GM19455 (cell line): Measurements from ENCODE around the gene CBLN2.
A peak's percentile ranks its signal among the peaks of the same experiment; 100 is the strongest.

ENCODE experiments used
- ATAC-seq: cut with Tn5 transposase; IDR thresholded peaks from one replicate; pipeline ENCODE4 v1.9.1; 2021; ENCODE audit not compliant: unreplicated experiment

The CBLN2 gene

GRCh38 chr18:72544092-72544886 is at the start of gene CBLN2:
TSS of gene CBLN2 (minus strand) at chr18:72544342. CDS start at chr18:72542160, 2,182 bp downstream.
- ATAC-seq: peak; percentile 82

GRCh38 chr18:72588360-72588759 is 44.2 kb upstream of the CBLN2 start:
- ATAC-seq: no peak

DNA sequence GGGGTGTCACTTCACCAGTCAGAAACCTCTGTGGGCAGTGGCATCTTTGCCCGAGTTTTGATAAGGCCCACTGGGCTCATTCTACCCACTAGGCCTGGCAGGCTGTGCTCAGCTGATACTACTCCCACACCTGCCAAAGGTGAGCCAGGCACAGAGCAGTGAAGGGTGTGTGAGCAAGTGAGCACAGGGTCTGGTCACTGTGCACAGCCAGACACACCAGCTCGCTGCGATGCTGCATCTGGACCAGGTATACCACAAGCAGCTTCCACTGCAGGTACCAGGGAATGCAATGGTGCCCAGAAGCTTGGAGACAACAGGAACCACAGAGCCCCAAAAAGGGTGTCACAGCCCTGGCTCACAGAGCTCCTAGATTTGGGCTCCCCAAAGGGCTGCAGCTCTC is 40.6 kb upstream of the CBLN2 start:
- no peak for ATAC-seq

DNA sequence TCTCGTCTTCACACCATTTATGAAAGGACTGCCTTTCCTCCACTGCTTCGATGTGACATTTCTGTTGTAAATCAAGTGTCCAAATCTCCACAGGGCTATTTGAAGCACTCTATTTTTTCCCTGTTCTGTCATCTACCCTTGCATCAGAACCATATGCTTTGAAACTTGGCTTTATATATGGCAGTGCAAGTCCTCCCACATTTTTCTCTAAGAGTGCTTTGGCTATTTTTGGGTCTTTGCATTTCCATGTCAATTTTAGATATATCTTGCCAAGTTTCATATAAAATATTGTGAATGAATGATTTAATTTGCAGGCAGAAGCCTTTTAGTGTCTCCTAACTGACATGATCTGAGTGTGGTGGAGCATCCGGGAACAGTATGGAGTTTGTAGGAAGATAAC is 37.8 kb upstream of the CBLN2 start:
- ATAC-seq: no peak

DNA sequence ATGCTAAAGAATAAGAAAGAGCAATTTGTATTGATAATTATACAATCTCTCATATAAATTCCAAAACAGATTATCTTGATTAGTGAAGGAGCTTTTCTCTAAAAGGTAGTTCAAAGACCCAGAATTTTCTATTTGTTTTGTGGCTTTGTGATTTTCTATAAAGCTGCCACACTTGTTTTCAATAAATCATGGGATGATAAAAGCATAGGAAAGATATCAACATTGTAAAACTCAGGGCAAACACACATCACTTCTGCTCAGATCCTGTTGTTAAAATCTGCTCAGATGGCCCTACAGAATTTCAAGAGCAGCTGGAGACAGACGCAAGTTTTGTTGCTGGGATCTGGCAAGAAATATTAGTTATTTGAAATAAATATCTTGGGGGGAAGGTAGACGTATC is 28.8 kb upstream of the CBLN2 start:
- no peak for ATAC-seq

DNA sequence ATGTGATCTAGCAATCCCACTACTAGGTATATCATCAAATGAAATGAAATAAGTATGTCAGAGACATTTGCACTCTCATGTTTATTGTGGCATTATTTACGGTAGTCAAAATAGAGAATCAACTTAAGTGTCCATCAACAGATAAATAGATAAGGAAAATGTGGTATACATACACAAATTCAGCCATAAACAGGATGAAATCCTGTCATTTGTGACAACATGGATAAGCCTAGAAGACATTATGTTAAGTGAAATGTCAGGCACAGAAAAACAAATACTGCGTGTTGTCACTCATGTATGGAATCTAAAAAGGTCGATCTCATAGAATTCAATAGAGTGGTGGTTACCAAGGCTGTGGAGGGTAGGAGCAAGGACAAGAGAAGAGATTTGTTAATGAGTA is 22.1 kb upstream of the CBLN2 start:
- no peak for ATAC-seq

DNA sequence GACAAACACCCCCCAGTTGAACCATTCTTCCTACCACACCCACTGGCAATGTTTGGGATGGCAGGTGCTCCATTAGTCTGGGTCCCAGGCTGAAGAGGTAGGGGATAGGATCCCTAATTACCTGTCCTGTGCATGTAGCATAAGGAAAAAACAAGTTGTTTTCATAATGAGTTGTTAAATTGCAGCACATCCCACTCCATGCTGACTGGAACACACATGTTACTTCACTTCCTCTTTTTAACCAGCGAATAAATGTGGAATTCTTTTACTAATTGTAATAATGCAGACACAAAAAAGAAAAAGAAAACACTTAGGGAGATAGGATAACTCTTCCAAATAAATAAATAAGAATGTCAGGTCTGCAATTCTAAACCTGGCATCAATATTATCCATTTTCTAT is 11.8 kb upstream of the CBLN2 start:
- no peak for ATAC-seq

GRCh38 chr18:72555101-72555500 is 11.0 kb upstream of the CBLN2 start:
- ATAC-seq: no peak

DNA sequence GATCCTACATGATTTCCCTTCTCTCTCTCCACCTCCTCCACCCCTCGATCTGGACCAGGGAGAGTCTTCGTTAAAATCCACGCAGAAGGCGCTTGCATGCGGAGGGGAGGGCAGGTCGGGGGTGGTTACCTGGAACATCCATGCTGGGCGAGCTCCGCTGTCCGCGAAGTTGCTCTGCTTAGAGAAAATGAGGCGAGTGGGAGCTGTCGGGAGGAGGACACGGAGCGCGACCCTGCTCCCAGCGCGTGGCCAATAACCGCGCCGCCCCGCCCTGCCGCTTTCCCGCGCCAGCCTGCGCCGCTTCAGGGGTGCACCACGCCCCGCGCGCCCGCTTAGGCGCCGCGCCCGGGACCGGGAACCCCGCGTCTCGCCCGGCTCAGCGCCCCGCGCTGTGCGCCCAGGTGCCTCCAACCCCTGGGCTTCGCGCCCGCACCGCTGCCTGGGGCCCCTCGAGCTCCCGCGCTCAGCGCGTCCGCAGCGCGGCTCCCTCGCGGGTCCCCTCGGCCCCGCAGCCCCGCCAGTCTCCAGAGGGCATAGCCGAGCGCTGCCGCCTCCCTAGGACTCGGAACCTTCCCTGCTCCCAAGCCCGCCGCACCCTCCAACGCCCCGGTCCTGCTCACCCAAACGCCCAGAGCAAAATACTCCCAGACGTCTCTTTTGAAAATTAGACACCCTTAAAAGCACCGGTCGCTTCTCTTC is 636 bp downstream of the CBLN2 start:
- no peak for ATAC-seq

DNA sequence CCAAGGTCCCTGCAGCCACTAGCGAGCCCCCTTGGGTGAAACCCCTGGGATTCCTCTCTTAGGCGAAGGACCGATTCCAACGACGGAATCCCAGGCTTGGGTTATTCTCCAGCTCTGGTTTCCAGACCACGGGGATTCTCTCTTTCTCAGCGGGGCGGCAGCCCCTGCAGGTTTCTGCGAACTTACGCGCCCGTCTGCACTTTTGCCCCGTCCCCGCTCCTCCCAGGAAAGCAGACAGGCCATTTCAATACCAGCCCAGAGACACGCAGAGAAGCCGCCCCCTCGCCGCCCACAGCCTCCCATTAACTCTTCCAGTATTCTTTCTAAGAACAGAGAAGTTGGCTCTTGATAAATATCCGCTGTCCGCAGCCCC is 1.2 kb downstream of the CBLN2 start:
- no peak for ATAC-seq

DNA sequence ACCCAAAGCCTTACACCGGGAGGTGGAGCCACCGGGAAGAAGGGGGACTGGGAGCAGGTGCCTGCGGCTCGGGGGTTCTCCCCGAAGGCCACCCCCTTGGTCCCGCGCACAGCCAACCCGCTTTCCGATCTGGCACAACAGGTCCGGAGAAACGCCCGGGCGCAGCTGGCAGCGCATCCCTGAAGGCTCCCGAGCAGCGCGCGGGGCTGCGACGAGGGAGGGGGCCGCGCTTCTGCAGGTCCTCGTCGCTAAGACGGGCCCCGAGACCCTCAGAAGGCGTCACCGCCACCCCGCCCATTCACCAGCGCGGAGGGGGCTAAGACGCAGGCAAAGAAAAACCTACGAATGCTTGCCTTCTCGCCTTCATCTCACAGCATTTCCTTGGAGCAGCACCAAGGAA is 1.8 kb downstream of the CBLN2 start:
- ATAC-seq: no peak

DNA sequence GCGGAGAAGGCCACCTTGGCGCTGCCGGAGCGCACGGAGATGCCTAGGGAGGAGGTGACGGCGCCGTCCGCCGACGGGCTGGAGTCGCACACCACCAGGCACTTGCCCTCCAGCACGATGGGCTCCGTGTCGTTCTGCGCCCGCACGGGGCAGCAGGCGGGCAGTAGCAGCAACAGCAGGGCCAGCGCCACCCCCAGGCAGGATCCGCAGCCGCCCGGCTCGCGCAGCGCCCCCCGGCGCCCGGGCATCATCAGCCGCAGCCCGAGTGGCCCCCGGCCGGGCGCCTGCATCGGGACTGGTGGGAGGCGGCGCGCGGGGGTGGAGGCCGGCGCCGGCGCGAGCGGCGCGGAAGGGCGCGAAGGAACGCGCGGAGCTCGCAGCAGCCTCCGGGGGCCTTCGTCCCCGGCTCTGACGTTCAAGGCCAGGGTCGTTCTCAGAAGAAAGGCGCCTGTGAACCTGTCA is 2.2 kb downstream of the CBLN2 start:
- ATAC-seq: no peak

GRCh38 chr18:72539901-72540300 is 4.2 kb downstream of the CBLN2 start:
- ATAC-seq: no peak

DNA sequence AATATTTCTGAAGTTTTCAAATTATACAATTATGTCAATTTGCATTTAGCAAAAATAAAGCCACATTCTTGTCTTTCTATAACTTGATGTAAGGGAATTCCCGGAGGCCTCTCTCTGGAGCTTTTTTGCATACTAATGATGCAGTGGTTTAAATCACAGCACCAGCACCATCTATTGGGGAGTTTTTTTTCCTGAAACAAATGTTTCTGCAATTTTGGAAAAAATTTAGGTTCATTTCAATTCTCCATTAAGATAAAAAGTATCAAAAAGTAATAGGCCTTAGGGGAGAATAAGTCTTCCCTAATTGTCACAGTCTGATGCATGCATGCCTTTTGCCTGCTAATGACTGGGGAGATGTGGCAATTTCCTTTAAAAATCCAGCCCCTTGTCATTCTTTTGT is 13.5 kb downstream of the CBLN2 start:
- no peak for ATAC-seq

DNA sequence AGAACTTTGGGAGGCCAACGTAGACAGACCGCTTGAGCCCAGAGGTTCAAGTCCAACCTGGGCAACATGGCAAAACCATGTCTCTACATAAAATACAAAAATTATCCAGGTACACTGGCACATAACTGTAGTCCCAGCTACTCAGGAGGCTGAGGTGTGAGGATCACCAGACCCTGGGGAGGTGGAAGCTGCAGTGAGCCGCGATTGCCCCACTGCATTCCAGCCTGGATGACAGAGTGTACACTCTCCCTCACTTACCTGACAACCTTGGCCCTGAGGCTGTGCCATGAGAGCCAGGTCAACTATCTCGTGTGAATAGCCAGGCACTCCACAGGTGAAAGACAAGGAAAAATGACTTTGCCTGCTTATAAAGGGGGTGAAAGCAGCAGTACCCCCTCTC is 39.3 kb downstream of the CBLN2 start:
- no peak for ATAC-seq

DNA sequence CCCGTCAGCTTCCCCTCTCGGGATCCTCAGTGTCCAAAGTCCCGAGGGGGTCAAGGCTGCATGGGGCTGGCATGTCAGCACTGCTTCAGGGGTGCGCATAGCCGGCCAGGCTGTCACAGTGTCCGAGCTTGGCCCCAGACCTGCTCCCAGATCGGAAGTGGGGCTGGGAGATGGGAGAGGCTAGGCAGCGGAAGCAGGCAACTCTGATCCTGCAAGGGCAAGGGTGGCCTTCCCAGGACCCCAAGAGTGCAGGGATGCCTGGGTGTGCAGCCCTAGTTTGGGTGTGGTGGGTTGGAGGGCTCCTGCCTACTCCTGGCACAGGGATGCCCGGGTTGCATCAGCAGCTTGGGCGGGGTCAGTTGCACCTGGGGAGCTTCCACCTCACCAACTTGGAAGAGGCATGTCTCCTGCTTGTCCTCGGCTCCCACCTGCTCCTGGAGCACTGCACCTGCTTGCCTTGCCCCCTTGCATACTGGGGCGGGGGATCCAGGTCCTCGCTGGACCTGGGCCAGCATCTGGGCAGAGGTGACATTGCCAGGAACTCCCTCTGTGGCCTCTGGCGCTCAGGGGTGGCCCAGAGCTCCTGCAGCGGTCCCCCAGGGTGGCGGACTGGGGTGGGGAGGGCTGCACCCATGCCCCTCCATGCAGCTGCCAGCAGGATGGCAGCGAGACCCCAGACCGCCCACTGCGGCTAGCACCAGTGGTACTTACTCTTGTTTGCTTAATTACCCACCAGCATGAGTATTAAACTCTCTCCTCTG is 41.3 kb downstream of the CBLN2 start:
- no peak for ATAC-seq

DNA sequence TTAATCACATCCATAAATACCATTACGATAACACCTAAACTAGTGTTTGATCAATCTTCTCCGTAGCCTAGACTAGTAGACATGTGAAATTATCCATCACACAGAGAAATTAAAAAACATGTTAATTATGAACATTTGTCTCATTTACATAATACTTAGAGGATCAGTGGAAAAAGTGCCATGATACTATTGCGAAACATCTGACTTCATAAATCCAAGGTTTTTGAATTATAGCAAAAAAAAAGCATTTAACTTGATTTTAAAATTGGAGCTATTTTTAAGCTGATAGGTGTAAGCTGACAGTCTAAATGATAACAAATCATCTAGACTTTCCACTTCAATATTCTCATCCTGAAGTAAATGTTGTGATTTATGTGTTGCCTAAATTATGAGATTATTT is 51.6 kb downstream of the CBLN2 start:
- no peak for ATAC-seq
